LNCaP clone FGC (cell line): Measurements from ENCODE around the gene FOXO6.

Experiments
- DNase-seq: peaks from one replicate; pipeline ENCODE4 v3.0.0-alpha.2; 2011; ENCODE audit warnings: low read depth
- H3K4me3 ChIP-seq: 2 replicates; pipeline ENCODE4 v1.5.1; 2011; ENCODE audit warnings: mild to moderate bottlenecking, low read depth, low read length, control low read depth
- TF ChIP-seq, protein P1 (sequence below): IDR thresholded peaks from 2 replicates; pipeline ENCODE4 v1.5.1; 2012; ENCODE audit warnings: mild to moderate bottlenecking; ENCODE audit not compliant: control insufficient read depth, insufficient read depth; ENCODE audit errors: extremely low read depth

Gene FOXO6

DNA sequence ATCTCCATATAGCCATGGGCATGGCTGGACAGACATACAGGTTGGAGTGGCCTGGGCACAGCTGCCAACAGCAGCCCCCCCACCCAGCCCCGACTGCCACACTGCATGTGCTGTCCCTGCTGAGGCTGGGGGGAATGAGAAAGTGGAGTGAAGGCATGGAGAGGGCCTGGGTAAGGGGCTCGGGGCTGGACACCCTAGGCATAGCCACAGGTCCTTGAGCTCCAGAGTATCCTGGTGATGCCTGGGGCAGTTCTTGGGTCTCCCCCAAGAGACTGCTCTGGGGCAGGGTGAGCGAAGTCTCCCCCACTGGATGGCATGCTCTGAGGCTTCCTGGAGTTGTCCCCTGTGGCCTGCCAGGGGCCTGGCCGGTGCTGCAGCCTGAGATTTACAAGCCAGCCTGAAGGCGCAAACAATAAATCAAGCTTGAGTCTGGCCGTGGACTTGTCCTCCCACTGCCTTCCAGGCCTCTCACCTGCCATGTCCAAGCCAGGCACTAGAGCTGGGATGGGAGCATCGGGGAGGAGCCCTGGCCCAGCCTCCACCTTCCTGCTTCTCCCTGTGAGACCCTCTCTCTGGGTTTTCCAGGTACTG, 53.6 kb downstream of the FOXO6 start:
- TF ChIP-seq, protein P1, sequence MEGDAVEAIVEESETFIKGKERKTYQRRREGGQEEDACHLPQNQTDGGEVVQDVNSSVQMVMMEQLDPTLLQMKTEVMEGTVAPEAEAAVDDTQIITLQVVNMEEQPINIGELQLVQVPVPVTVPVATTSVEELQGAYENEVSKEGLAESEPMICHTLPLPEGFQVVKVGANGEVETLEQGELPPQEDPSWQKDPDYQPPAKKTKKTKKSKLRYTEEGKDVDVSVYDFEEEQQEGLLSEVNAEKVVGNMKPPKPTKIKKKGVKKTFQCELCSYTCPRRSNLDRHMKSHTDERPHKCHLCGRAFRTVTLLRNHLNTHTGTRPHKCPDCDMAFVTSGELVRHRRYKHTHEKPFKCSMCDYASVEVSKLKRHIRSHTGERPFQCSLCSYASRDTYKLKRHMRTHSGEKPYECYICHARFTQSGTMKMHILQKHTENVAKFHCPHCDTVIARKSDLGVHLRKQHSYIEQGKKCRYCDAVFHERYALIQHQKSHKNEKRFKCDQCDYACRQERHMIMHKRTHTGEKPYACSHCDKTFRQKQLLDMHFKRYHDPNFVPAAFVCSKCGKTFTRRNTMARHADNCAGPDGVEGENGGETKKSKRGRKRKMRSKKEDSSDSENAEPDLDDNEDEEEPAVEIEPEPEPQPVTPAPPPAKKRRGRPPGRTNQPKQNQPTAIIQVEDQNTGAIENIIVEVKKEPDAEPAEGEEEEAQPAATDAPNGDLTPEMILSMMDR, result no peak
- no peak overlapping the region for H3K4me3 ChIP-seq
- DNase-seq, result no peak

DNA sequence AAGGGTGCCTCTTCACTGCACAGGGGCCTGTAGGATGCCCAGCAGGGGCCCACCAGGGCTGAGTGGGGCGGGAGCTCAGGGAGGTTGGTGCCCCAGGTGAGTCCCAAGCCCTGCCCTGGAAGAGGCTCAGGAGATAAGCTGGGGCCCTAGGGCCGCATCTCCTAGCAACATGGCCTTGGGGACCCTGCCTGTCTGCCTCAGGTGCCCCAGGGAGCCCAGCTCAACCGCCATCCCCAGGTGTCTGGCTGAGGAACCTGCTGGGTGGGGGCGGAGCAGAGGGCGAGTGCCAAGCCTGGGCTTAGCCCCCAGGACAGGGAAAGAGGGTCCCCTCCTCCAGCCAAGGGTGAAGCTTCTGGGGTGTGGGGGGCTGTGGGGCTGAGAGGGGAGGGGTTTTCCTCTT, 54.8 kb downstream of the FOXO6 start:
- DNase-seq, result no peak
- H3K4me3 ChIP-seq, result no peak overlapping the region
- TF ChIP-seq, protein P1, result no peak

DNA sequence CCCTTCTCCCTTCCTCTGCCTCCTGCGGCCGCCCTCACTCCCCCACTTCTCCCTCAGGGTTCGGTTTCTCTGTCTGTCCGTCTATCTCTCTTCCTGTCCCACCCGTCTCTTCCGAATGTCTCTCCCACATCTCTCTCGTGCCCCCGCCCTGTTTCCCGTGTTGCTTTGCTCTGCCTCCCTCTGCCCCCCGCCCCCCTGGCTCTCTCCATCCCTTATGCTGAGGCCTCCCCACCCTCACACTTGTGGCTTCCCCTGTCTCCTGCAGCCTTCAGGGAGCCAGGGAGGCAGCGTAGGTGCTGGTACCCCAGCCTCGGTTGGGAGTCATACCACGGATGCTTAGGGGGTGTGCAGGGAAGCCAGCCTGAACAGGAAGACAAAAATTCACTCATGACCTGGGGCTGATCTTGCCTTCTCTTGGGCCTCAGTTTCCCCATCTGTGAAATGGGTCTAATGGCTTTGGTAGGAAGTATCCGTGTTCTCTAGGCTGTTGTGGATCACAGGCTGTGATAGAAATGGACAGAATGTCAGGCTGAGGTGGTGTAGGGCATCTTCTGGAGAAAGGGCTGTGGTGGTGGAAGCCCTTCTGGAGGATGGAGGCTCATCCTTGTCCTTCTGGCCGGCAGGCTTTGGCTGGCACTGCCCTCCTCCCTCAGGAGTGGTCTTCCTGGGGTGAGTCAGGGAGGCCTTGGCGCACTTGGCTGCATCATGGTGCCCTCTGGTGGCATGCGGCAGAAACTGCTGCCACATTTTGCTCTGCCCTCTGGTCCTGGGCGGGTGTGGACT, 55.5 kb downstream of the FOXO6 start:
- TF ChIP-seq, protein P1, result peak; percentile 95
- H3K4me3 ChIP-seq, result no peak overlapping the region
- peak; percentile 27 for DNase-seq

DNA sequence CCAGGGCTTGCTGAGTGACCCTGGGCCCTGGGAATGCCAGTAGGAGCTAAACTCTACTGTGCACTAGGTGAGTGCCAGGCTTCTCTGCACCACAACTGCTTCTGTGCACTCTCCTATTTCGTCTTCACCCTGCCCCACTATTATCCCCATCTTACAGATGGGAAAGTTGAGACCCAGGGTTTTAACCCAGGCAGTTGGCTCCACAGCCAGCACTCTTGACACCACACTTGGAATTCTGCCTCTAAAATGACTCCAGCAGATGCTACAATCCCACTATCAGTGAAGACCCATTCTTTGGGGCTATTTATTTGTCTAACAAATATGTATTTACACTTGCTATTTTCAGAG, 56.1 kb downstream of the FOXO6 start:
- TF ChIP-seq, protein P1, result no peak
- no peak overlapping the region for H3K4me3 ChIP-seq
- no peak for DNase-seq

DNA sequence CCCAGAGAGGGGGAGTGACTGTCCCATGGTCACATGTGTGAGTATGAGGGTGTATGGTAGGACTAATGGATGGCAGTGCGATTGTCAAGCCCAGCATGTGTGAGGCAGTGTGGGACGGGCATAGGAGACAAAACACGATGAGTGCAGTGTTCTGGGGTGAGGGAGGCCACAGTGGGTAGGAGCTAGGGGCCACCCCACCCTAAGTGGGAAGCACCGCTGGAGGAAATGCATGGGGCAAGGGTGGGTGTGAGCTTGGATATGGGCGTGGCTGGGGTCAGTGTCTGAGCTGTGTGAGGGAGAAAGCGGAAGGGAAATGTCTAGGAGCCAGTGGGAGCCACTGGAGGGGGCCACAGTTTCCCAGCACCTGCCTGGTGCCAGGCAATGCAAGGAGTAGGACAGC, 56.5 kb downstream of the FOXO6 start:
- H3K4me3 ChIP-seq, result no peak overlapping the region
- no peak for DNase-seq
- TF ChIP-seq, protein P1, result no peak

DNA sequence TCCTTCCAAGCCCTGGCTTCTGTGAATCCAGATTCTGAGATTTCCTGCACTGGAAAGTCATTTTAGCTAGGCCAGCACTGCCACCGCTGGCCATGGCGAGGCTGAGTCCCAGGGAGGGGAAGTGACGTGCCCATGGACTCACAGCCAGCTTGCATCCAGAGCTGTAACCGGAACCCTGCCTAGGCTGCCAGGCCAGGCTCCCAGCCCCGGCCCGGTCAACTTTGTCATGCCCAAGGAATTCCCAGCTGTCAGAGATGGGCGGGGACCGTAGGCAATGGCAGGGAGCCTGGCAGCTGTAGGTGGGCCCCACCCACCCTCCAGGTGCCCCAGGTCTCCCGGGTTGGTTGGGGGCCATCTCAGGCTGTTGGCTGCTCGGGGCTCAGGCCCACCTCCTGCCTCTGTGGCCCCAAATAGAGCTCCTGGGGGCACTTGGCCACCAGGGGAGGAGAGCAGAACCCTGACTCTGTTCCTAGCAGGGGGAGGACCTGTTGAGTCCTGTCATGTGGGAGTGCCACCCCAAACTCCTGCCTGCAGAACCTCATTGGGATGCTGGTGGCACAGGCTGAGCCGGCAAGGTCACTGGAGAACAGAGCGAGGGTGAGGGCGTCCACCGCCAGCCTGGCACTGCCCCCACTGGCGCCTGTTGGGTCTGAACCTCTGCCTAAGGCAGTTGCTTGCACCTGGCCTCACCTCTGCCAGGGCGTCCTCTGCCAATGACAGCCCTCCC, 57.8 kb downstream of the FOXO6 start:
- no peak for DNase-seq
- TF ChIP-seq, protein P1, result peak; percentile 7; the same call in 1 of the 2 replicates
- no peak overlapping the region for H3K4me3 ChIP-seq
